H1 (cell line): ENCODE data around the gene SEC24A. TPM values are rescaled to one million over a fixed set of nuclear protein-coding genes. Genes with fewer than 3 reads are reported as not detected.

Source experiments
- CTCF ChIA-PET: fragments of 300-600 bp; sonication (Branson Sonifier 250); formaldehyde crosslinking; loops from one replicate; lab custom pipeline; 2021; ENCODE audit not compliant: partially characterized antibody; lab: Charles Lee
- POLR2A ChIA-PET: fragments of 300-600 bp; sonication (Branson Sonifier 250); formaldehyde crosslinking; loops from one replicate; lab custom pipeline; 2021; ENCODE audit warnings: inconsistent platforms; ENCODE audit not compliant: partially characterized antibody; lab: Charles Lee
- DNase-seq, 2 experiments: peaks; one replicate each; pipeline versions ENCODE4 v3.0.0 to v3.0.0-alpha.2; 2010 to 2022; ENCODE audit warnings: low spot score in 2 of 2, low read depth in 1 of 2, mixed read lengths in 1 of 2
- FAIRE-seq: peaks from 2 replicates; lab custom pipeline; 2011; peaks lifted over from hg19 to GRCh38; lab: Jason Lieb, UNC
- H2AFZ ChIP-seq: 2 replicates; pipeline ENCODE4 v1.8.1; 2012; ENCODE audit warnings: low read length, inconsistent platforms
- H2AK5ac ChIP-seq: 2 replicates; pipeline ENCODE4 v1.6.1; 2013; ENCODE audit warnings: low read depth, low read length
- H2BK120ac ChIP-seq: replicated peaks from 2 replicates; pipeline ENCODE3; 2013; ENCODE audit warnings: low read depth, low read length, inconsistent platforms
- H2BK12ac ChIP-seq: 2 replicates; pipeline ENCODE4 v1.6.1; 2013; ENCODE audit warnings: low read depth, low read length
- H2BK15ac ChIP-seq: 2 replicates; pipeline ENCODE4 v1.6.1; 2013; ENCODE audit warnings: low read length
- H2BK20ac ChIP-seq: 2 replicates; pipeline ENCODE4 v1.6.1; 2013; ENCODE audit warnings: low read length
- H2BK5ac ChIP-seq: 2 replicates; pipeline ENCODE4 v1.6.1; 2013; ENCODE audit warnings: low read depth, low read length
- H3K14ac ChIP-seq: 2 replicates; pipeline ENCODE4 v1.6.1; 2013; ENCODE audit warnings: inconsistent platforms; ENCODE audit not compliant: insufficient read length
- H3K18ac ChIP-seq: 2 replicates; pipeline ENCODE4 v1.6.1; 2013; ENCODE audit warnings: low read length; ENCODE audit errors: extremely low read depth
- H3K23ac ChIP-seq: 2 replicates; pipeline ENCODE4 v1.6.1; 2013; ENCODE audit warnings: inconsistent platforms; ENCODE audit not compliant: insufficient read length
- H3K23me2 ChIP-seq: 2 replicates; pipeline ENCODE4 v1.6.1; 2013; ENCODE audit warnings: low read depth, low read length
- H3K27ac ChIP-seq: 2 replicates; pipeline ENCODE4 v1.6.1; 2011; ENCODE audit warnings: low read depth, low read length, inconsistent platforms
- H3K27me3 ChIP-seq, 4 experiments: replicated peaks in 1 of 4; 1 replicate in 1 of 4; 2 replicates in 3 of 4; pipeline versions ENCODE4 v1.6.1 to v1.8.1; 2011 to 2013; ENCODE audit warnings: low read length in 3 of 4, mild to moderate bottlenecking in 3 of 4, inconsistent platforms in 2 of 4, mixed read lengths in 2 of 4, moderate library complexity in 1 of 4; ENCODE audit not compliant: control insufficient read depth in 3 of 4, insufficient read depth in 3 of 4; ENCODE audit errors: extremely low read depth in 1 of 4
- H3K36me3 ChIP-seq, 4 experiments: 2 replicates each; pipeline versions ENCODE4 v1.6.1 to v1.8.1; 2011 to 2013; ENCODE audit warnings: mild to moderate bottlenecking in 4 of 4, low read length in 3 of 4, moderate library complexity in 2 of 4, control low read depth in 1 of 4, inconsistent platforms in 1 of 4; ENCODE audit not compliant: insufficient read depth in 4 of 4, control insufficient read depth in 2 of 4
- H3K4ac ChIP-seq: replicated peaks from 2 replicates; pipeline ENCODE3; 2013; ENCODE audit warnings: low read length, low read depth, mixed read lengths, inconsistent platforms; ENCODE audit not compliant: insufficient read length
- H3K4me1 ChIP-seq, 4 experiments: replicated peaks in 1 of 4; 1 replicate in 1 of 4; 2 replicates in 3 of 4; pipeline versions ENCODE4 v1.6.1 to v1.8.1; 2011 to 2013; ENCODE audit warnings: low read length in 3 of 4, inconsistent platforms in 2 of 4, mixed read lengths in 1 of 4; ENCODE audit not compliant: insufficient read depth in 4 of 4, control insufficient read depth in 3 of 4
- H3K4me2 ChIP-seq, 2 experiments: 2 replicates each; pipeline versions ENCODE4 v1.6.1 to v1.8.1; 2011 to 2013; ENCODE audit warnings: low read depth in 2 of 2, low read length in 2 of 2, control low read depth in 1 of 2, inconsistent platforms in 1 of 2, mild to moderate bottlenecking in 1 of 2; ENCODE audit not compliant: insufficient read depth in 1 of 2
- H3K4me3 ChIP-seq, 4 experiments: fragments of 200-600, 300-600 bp in 1 of 4; sonication (generic), shearing (Covaris generic), sonication (Bioruptor Twin) in 1 of 4; 2 replicates each; pipeline versions ENCODE4 v1.5.1 to v1.8.1; 2011 to 2016; ENCODE audit warnings: low read length in 4 of 4, low read depth in 3 of 4, control low read depth in 2 of 4, inconsistent platforms in 2 of 4, mild to moderate bottlenecking in 2 of 4, mixed read lengths in 1 of 4, moderate library complexity in 1 of 4; ENCODE audit not compliant: insufficient read depth in 2 of 4; ENCODE audit errors: extremely low read depth in 1 of 4
- H3K56ac ChIP-seq: replicated peaks from 2 replicates; pipeline ENCODE3; 2013; ENCODE audit warnings: low read depth, mild to moderate bottlenecking, mixed read lengths, low read length, inconsistent platforms; ENCODE audit not compliant: insufficient read length
- H3K79me1 ChIP-seq: 2 replicates; pipeline ENCODE4 v1.6.1; 2013; ENCODE audit warnings: low read depth, low read length, control low read depth
- H3K79me2 ChIP-seq, 2 experiments: 2 replicates each; pipeline versions ENCODE4 v1.6.1 to v1.8.1; 2012 to 2013; ENCODE audit warnings: low read length in 2 of 2, mild to moderate bottlenecking in 2 of 2, inconsistent platforms in 1 of 2; ENCODE audit not compliant: insufficient read depth in 2 of 2, control insufficient read depth in 1 of 2
- H3K9ac ChIP-seq, 4 experiments: replicated peaks in 1 of 4; 1 replicate in 1 of 4; 2 replicates in 3 of 4; pipeline versions ENCODE4 v1.6.1 to v1.8.1; 2011 to 2013; ENCODE audit warnings: low read depth in 3 of 4, low read length in 3 of 4, control low read depth in 2 of 4, mild to moderate bottlenecking in 2 of 4, moderate library complexity in 2 of 4, inconsistent platforms in 1 of 4; ENCODE audit errors: extremely low read depth in 1 of 4
- H3K9me3 ChIP-seq, 2 experiments: 2 replicates each; pipeline versions ENCODE4 v1.6.1 to v1.8.1; 2012 to 2013; ENCODE audit warnings: mild to moderate bottlenecking in 2 of 2, moderate library complexity in 2 of 2, control low read depth in 1 of 2, inconsistent platforms in 1 of 2, low read depth in 1 of 2, low read length in 1 of 2, mixed read lengths in 1 of 2; ENCODE audit not compliant: insufficient read depth in 2 of 2
- H4K20me1 ChIP-seq, 2 experiments: replicated peaks in 1 of 2; 2 replicates each; pipeline versions ENCODE3 to v1.8.1; 2011 to 2013; ENCODE audit warnings: inconsistent platforms in 2 of 2, low read length in 2 of 2, mild to moderate bottlenecking in 1 of 2; ENCODE audit not compliant: insufficient read depth in 2 of 2, control insufficient read depth in 1 of 2
- H4K5ac ChIP-seq: 2 replicates; pipeline ENCODE4 v1.6.1; 2013; ENCODE audit warnings: low read length, low read depth, mixed read lengths, inconsistent platforms; ENCODE audit not compliant: insufficient read length
- H4K8ac ChIP-seq: 2 replicates; pipeline ENCODE4 v1.8.0; 2013; ENCODE audit warnings: mild to moderate bottlenecking, moderate library complexity, low read length, inconsistent platforms; ENCODE audit not compliant: insufficient read depth; ENCODE audit errors: extremely low read depth
- H4K91ac ChIP-seq: replicated peaks from 2 replicates; pipeline ENCODE3; 2013; ENCODE audit warnings: low read length, mixed read lengths, inconsistent platforms; ENCODE audit not compliant: insufficient read length
- CEBPB ChIP-seq: IDR thresholded peaks from 2 replicates; pipeline ENCODE4 v1.6.1; 2012; ENCODE audit warnings: low read depth, low read length
- HDAC2 ChIP-seq, 2 experiments: fragments of 300-600 bp in 1 of 2; sonication (generic) in 1 of 2; IDR thresholded peaks; 2 replicates each; pipeline ENCODE4 v1.6.1; 2011 to 2012; ENCODE audit warnings: low read depth in 2 of 2, low read length in 2 of 2, mild to moderate bottlenecking in 2 of 2, moderate library complexity in 2 of 2, borderline replicate concordance in 1 of 2, inconsistent platforms in 1 of 2
- RAD21 ChIP-seq, 2 experiments: IDR thresholded peaks in 1 of 2; conservative IDR thresholded peaks in 1 of 2; 2 replicates each; pipeline ENCODE4 v1.6.1; 2011; ENCODE audit warnings: low read depth in 2 of 2, low read length in 2 of 2, improper control_type of control experiment in 1 of 2, inconsistent platforms in 1 of 2, mild to moderate bottlenecking in 1 of 2, moderate library complexity in 1 of 2
- YY1 ChIP-seq: IDR thresholded peaks from 2 replicates; pipeline ENCODE4 v1.6.1; 2011; ENCODE audit warnings: low read depth, mild to moderate bottlenecking, low read length
- WGBS, 2 experiments: shearing (Covaris generic) in 1 of 2; methylation state at CpG; one replicate each; pipeline versions ENCODE4 v1.1.6 to v1.1.7; 2013 to 2015; ENCODE audit warnings: low lambda C conversion rate in 2 of 2, mixed read lengths in 2 of 2, inconsistent platforms in 1 of 2, low coverage in 1 of 2, missing lambda C conversion rate in 1 of 2; ENCODE audit not compliant: insufficient replicate concordance in 2 of 2, insufficient coverage in 1 of 2, insufficient read length in 1 of 2; ENCODE audit errors: extremely low coverage in 1 of 2, missing lambda C conversion rate in 1 of 2; 5-methylcytosine and 5-hydroxymethylcytosine counted together
- polyA plus RNA-seq, 7 experiments: library from polyadenylated mRNA; depleted of rRNA in 3 of 7; stranded (reverse) in 5 of 7; unstranded in 2 of 7; fragments of >200 nt in 5 of 7; fragments of 200-250 nt in 2 of 7; gene quantifications; 1 replicate in 5 of 7; 2 replicates in 1 of 7; 4 replicates in 1 of 7; pipeline versions ENCODE4 v1.2.1 to v1.2.3, GENCODE V29; 2011 to 2013; ENCODE audit warnings: missing spikeins in 2 of 7, mixed read lengths in 2 of 7
- total RNA-seq: library from RNA; stranded (reverse); fragmentation: NEBNext Ultra II Directional; extraction: Animal tissue kit (Norgen Biotek cat#: 25700); gene quantifications from 2 replicates; pipeline ENCODE4 v1.2.1, GENCODE V29; 2021

The SEC24A gene
- total and polyA plus RNA-seq, 2 of the 8 experiments (the other 6 are each of a cell fraction or from before 2014, with no cell fraction given): 18.8 to 33.7 TPM

- ChIA-PET POLR2A (interaction anchor here (0.6 to 1.3 kb wide), 2 partner anchors 14 to 100 kb away, joined by 3 read pairs; no protein-coding TSS in a partner anchor), CTCF (interaction anchor here (0.6 kb wide), 1 partner anchor 29 kb away, joined by 3 read pairs; no protein-coding TSS in a partner anchor)
- peaks cover 0 to 1% of the 10 kb centered on the region in 2 experiments for H4K20me1 ChIP-seq
Observed at GRCh38 chr5:134656690-134657089, 8.1 kb downstream of the SEC24A start.

More at GRCh38 chr5:134656690-134657089, 8.1 kb downstream of the SEC24A start:
- Histone ChIP-seq H2BK120ac (no peak overlapping the region), H2BK20ac (no peak overlapping the region), H3K14ac (no peak overlapping the region), H4K8ac (no peak overlapping the region), H2BK12ac (no peak overlapping the region), H2BK5ac (no peak overlapping the region), H3K36me3 (peaks cover 3 to 8% (median 4%) of the 10 kb centered on the region in 4 experiments; a peak in 6 of 8 replicates), H2AK5ac (no peak overlapping the region), H3K79me1 (peaks cover 5% of the 10 kb centered on the region; the same call in 1 of the 2 replicates), H3K23me2 (no peaks in the 10 kb centered on the region), H3K9ac (no peak overlapping the region), H3K4me3 (no peak overlapping the region), H4K91ac (no peak overlapping the region), H2BK15ac (no peak overlapping the region), H3K9me3 (no peaks in the 10 kb centered on the region), H4K5ac (no peak overlapping the region), H3K56ac (no peak overlapping the region), H3K27ac (no peak overlapping the region), H3K4ac (no peak overlapping the region), H3K27me3 (no peaks in the 10 kb centered on the region), H2AFZ (no peak overlapping the region), H3K23ac (no peak overlapping the region), H3K79me2 (peaks cover 0 to 78% of the 10 kb centered on the region in 2 experiments; a peak in 2 of 4 replicates), H3K4me2 (no peak overlapping the region), H3K18ac (no peak overlapping the region), H3K4me1 (no peaks in the 10 kb centered on the region)
- 0 out of 2 replicates have a peak, but pooled peaks have one; percentile 5 for TF ChIP-seq CEBPB
- TF ChIP-seq YY1: no peak
- TF ChIP-seq HDAC2 (IDR thresholded peaks at IDR 0.05; ENCODE audit: borderline replicate concordance in 1 of 2, low read depth in 2 of 2, low read length in 2 of 2): no peak
- no peak for TF ChIP-seq RAD21 (IDR thresholded peaks at IDR 0.05 in 1 of 2, conservative IDR thresholded peaks at IDR 0.05 in 1 of 2; ENCODE audit: low read depth in 2 of 2, low read length in 2 of 2)
- no peak for DNase-seq
- whole genome bisulfite sequencing, 2 experiments: 89% methylated on average over 8 of the region's 8 CpGs; no CpG with 5 or more reads in 1 of the 2 experiments
- no peak for FAIRE-seq
